Left forelimb (tissue), 1 donor: Measurements from ENCODE around the gene NCOA4.
"Not testable (repeated sequence)": the region's sequence is repeated elsewhere in the genome, so short reads cannot be mapped to it uniquely, and the experiment has no call there.

ENCODE experiments used
- DNase-seq: peaks from one replicate; pipeline ENCODE4 v3.0.0-alpha.2; 2018; ENCODE audit warnings: low spot score

The NCOA4 gene

GRCh38 chr10:46052057-46052790 lies 21.8 kb upstream of the NCOA4 start:
- no peak for DNase-seq

GRCh38 chr10:46050941-46051623 lies 20.7 kb upstream of the NCOA4 start:
- DNase-seq: no peak

GRCh38 chr10:46049497-46049831 lies 19.0 kb upstream of the NCOA4 start:
- not testable (repeated sequence) for DNase-seq

- DNase-seq: no peak
Measured at GRCh38 chr10:46048152-46048551, 17.7 kb upstream of the NCOA4 start.

- no peak for DNase-seq
Measured at GRCh38 chr10:46046261-46046660, 15.8 kb upstream of the NCOA4 start, which contains the start of gene MSMB. Gene MSMB (minus strand): TSS chr10:46046269. CDS start chr10:46046237, 32 bp downstream.

GRCh38 chr10:46042527-46042926 lies 12.1 kb upstream of the NCOA4 start:
- no peak for DNase-seq

- DNase-seq: no peak
Measured at GRCh38 chr10:46040004-46040403, 9.6 kb upstream of the NCOA4 start.

- no peak for DNase-seq
Measured at GRCh38 chr10:46037107-46037825, 6.8 kb upstream of the NCOA4 start.

- DNase-seq: no peak
Measured at GRCh38 chr10:46035923-46036849, 5.8 kb upstream of the NCOA4 start.

GRCh38 chr10:46033602-46034011 lies 3.2 kb upstream of the NCOA4 start:
- no peak for DNase-seq

- no peak for DNase-seq
Measured at GRCh38 chr10:46031648-46032532, 1.5 kb upstream of the NCOA4 start.

- no peak for DNase-seq
Measured at GRCh38 chr10:46029461-46030030, 877 bp downstream of the NCOA4 start.

GRCh38 chr10:46028584-46029460 lies 1.6 kb downstream of the NCOA4 start:
- no peak for DNase-seq

GRCh38 chr10:46026106-46026505 lies 4.3 kb downstream of the NCOA4 start:
- DNase-seq: no peak

- DNase-seq: no peak
Measured at GRCh38 chr10:46025406-46025805, 5.0 kb downstream of the NCOA4 start.

- DNase-seq: no peak
Measured at GRCh38 chr10:46024948-46025347, 5.5 kb downstream of the NCOA4 start.

GRCh38 chr10:46022978-46023702 lies 7.3 kb downstream of the NCOA4 start:
- DNase-seq: peak; percentile 89

GRCh38 chr10:46020344-46020657 lies 10.1 kb downstream of the NCOA4 start:
- DNase-seq: no peak
